SU-DHL-6 (cell line): ENCODE data around the gene WDR54.

Experiments used
- H2AFZ ChIP-seq: fragments of 200-600 bp; sonication (generic); 2 replicates; pipeline ENCODE4 v1.6.1; 2014; ENCODE audit warnings: low read depth, mild to moderate bottlenecking, moderate library complexity, mixed read lengths, antibody characterized with exemption, low read length; ENCODE audit not compliant: severe bottlenecking
- H3F3A ChIP-seq: fragments of 200-600 bp; shearing (Covaris generic); 2 replicates; pipeline ENCODE4 v1.6.0; 2016; ENCODE audit warnings: antibody characterized with exemption, mild to moderate bottlenecking; ENCODE audit not compliant: insufficient read depth
- H3K27ac ChIP-seq: fragments of 200-600 bp; sonication (generic); 2 replicates; pipeline ENCODE4 v1.5.1; 2016; ENCODE audit warnings: low read depth, mild to moderate bottlenecking, low read length, moderate library complexity, mixed read lengths
- H3K27me3 ChIP-seq: fragments of 200-600 bp; sonication (generic), shearing (Covaris generic); 2 replicates; pipeline ENCODE4 v1.6.0; 2014; ENCODE audit warnings: mild to moderate bottlenecking, low read length
- H3K36me3 ChIP-seq: fragments of 200-600 bp; sonication (generic); 2 replicates; pipeline ENCODE4 v1.6.1; 2014; ENCODE audit warnings: mild to moderate bottlenecking, low read length, mixed read lengths
- H3K4me2 ChIP-seq: fragments of 300-600, 200-600 bp; shearing (Covaris generic), sonication (generic); 2 replicates; pipeline ENCODE4 v1.6.0; 2014; ENCODE audit warnings: low read length, low read depth, mild to moderate bottlenecking; ENCODE audit not compliant: poor library complexity, severe bottlenecking
- H3K4me3 ChIP-seq: fragments of 200-600 bp; sonication (generic); 2 replicates; pipeline ENCODE4 v1.5.1; 2014; ENCODE audit warnings: antibody characterized with exemption, low read length, mild to moderate bottlenecking, mixed read lengths; ENCODE audit not compliant: insufficient read depth, poor library complexity, severe bottlenecking
- H3K79me2 ChIP-seq: fragments of 200-600 bp; sonication (generic); 2 replicates; pipeline ENCODE4 v1.6.1; 2014; ENCODE audit warnings: mild to moderate bottlenecking, low read length, moderate library complexity; ENCODE audit not compliant: insufficient read depth
- H3K9ac ChIP-seq: fragments of 200-600 bp; sonication (generic); 2 replicates; pipeline ENCODE4 v1.7.0; 2014; ENCODE audit warnings: mild to moderate bottlenecking, low read length
- H3K9me2 ChIP-seq: fragments of 200-600 bp; sonication (generic); replicated peaks from 2 replicates; pipeline ENCODE4 v1.6.1; 2014; ENCODE audit warnings: low read length; ENCODE audit not compliant: insufficient read depth
- H3K9me3 ChIP-seq: fragments of 200-600 bp; sonication (generic); 2 replicates; pipeline ENCODE4 v1.6.1; 2014; ENCODE audit warnings: low read length, mixed read lengths; ENCODE audit not compliant: insufficient read depth
- H4K20me1 ChIP-seq: fragments of 200-600 bp; sonication (generic); 2 replicates; pipeline ENCODE4 v1.6.1; 2014; ENCODE audit warnings: low read depth, mild to moderate bottlenecking, antibody characterized with exemption, low read length, moderate library complexity, mixed read lengths
- CTCF ChIP-seq: fragments of 200-600 bp; sonication (generic); IDR thresholded peaks from one replicate; pipeline ENCODE4 v1.5.1; 2017; ENCODE audit warnings: antibody characterized with exemption, mild to moderate bottlenecking, low read length, moderate library complexity; ENCODE audit not compliant: insufficient read depth, poor library complexity, severe bottlenecking
- EZH2phosphoT487 ChIP-seq: fragments of 200-600 bp; sonication (generic), shearing (Covaris generic); conservative IDR thresholded peaks from 2 replicates; pipeline ENCODE4 v1.6.1; 2018; ENCODE audit warnings: mild to moderate bottlenecking, antibody characterized with exemption, low read length, moderate library complexity, mixed read lengths

Gene WDR54

DNA sequence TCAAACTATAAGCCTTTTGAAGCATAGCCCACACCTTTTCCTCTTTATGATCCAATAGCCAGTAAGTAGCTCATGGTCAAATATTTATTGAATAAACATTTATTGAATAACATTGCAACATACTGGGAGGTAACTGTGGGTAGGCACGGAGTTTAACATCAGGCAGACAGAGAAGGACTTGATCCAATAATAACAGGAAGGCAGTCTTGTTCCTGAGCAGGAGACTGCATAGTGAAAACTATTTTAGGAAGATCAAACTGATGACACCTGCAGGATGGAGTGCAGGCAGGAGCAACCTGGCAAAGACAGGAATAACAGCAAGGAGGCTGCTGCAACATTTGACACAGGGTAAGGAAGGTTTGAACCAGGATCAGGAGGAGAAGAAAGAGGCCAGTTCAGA lies 38.3 kb upstream of the WDR54 start:
- Histone ChIP-seq H3K27me3 (no peaks in the 10 kb centered on the region), H3K4me3 (no peak overlapping the region), H3K4me2 (no peak overlapping the region), H2AFZ (no peak overlapping the region), H3K36me3 (no peaks in the 10 kb centered on the region), H3K9ac (no peak overlapping the region), H3K79me2 (peaks cover 39% of the 10 kb centered on the region), H3K9me2 (no peaks in the 10 kb centered on the region), H3K27ac (no peak overlapping the region), H3K9me3 (no peaks in the 10 kb centered on the region), H3F3A (no peaks in the 10 kb centered on the region), H4K20me1 (no peaks in the 10 kb centered on the region)
- TF ChIP-seq CTCF (no peak), EZH2phosphoT487 (no peak)

DNA sequence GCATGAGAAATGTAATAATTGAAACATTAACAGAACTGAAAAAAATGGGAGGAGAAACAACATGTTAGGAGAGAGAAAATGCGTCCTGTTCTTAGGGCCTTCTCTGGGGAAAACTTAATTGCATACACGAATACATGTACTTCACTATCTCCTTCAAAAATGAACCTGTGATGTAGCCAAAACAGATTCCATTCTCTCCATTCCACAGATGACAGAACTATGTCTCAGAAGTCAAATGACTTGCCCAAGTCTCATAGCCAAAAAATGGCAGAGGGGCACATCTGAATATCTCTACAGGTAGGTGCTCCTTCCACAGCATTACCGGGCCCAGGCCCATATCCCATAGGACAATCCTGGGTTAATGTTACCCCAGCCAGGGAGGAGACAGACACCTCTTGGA lies 37.5 kb upstream of the WDR54 start:
- H3F3A ChIP-seq = no peaks in the 10 kb centered on the region
- peaks cover 43% of the 10 kb centered on the region for H3K79me2 ChIP-seq
- no peak overlapping the region for H3K9ac ChIP-seq
- H3K36me3 ChIP-seq = no peaks in the 10 kb centered on the region
- H4K20me1 ChIP-seq = no peaks in the 10 kb centered on the region
- no peak overlapping the region for H3K27ac ChIP-seq
- H3K4me2 ChIP-seq = no peak overlapping the region
- no peaks in the 10 kb centered on the region for H3K27me3 ChIP-seq
- H3K9me2 ChIP-seq = no peaks in the 10 kb centered on the region
- no peaks in the 10 kb centered on the region for H3K9me3 ChIP-seq
- H2AFZ ChIP-seq = no peak overlapping the region
- H3K4me3 ChIP-seq = no peak overlapping the region
- TF ChIP-seq CTCF = no peak
- no peak for TF ChIP-seq EZH2phosphoT487

GRCh38 chr2:74385396-74385795 lies 36.1 kb upstream of the WDR54 start:
- Histone ChIP-seq H3K4me3 (no peak overlapping the region), H3K9me2 (no peaks in the 10 kb centered on the region), H3K9ac (no peak overlapping the region), H2AFZ (no peak overlapping the region), H3K79me2 (peaks cover 51% of the 10 kb centered on the region), H3K27me3 (no peaks in the 10 kb centered on the region), H4K20me1 (no peaks in the 10 kb centered on the region), H3K27ac (no peak overlapping the region), H3K4me2 (no peak overlapping the region), H3K9me3 (no peaks in the 10 kb centered on the region), H3F3A (no peaks in the 10 kb centered on the region), H3K36me3 (no peaks in the 10 kb centered on the region)
- TF ChIP-seq CTCF (no peak), EZH2phosphoT487 (no peak)

- H3K79me2 ChIP-seq = peaks cover 56% of the 10 kb centered on the region
- no peaks in the 10 kb centered on the region for H3K27me3 ChIP-seq
- no peak overlapping the region for H3K27ac ChIP-seq
- no peaks in the 10 kb centered on the region for H3K9me3 ChIP-seq
- no peak overlapping the region for H3K9ac ChIP-seq
- H3K36me3 ChIP-seq = no peaks in the 10 kb centered on the region
- no peaks in the 10 kb centered on the region for H4K20me1 ChIP-seq
- no peaks in the 10 kb centered on the region for H3F3A ChIP-seq
- no peak overlapping the region for H2AFZ ChIP-seq
- no peak overlapping the region for H3K4me3 ChIP-seq
- H3K4me2 ChIP-seq = no peak overlapping the region
- TF ChIP-seq EZH2phosphoT487 (no peak), CTCF (no peak)
- no peaks in the 10 kb centered on the region for H3K9me2 ChIP-seq
Observed at GRCh38 chr2:74387346-74387745, 34.2 kb upstream of the WDR54 start.
